Body of pancreas (tissue), 4 donors: ENCODE measurements around the gene SMOC2. TPM values are rescaled to one million over a fixed set of nuclear protein-coding genes. Genes with fewer than 3 reads are reported as not detected.
A peak's percentile ranks its signal among the peaks of the same experiment; 100 is the strongest.

Experiments used
- ATAC-seq: fragments of 150-250 bp; one replicate; pipeline ENCODE4 v1.9.1; 2016
- DNase-seq, 4 donors: peaks; one replicate each; pipeline ENCODE4 v3.0.0-alpha.2; 2019
- H3K27ac ChIP-seq, 4 donors: fragments of 200-600 bp; sonication (generic); 1 replicate in 3 of 4; 2 replicates in 1 of 4; pipeline versions ENCODE4 v1.5.1 to v1.6.1; 2016 to 2019; ENCODE audit warnings: mild to moderate bottlenecking in 1 of 4, mixed read lengths in 1 of 4, moderate library complexity in 1 of 4
- H3K27me3 ChIP-seq, 2 donors: fragments of 200-600 bp; sonication (generic); one replicate each; pipeline ENCODE4 v1.6.0; 2016; ENCODE audit warnings: mild to moderate bottlenecking in 1 of 2
- H3K36me3 ChIP-seq, 2 donors: fragments of 200-600 bp; sonication (generic); replicated peaks in 1 of 2; 2 replicates each; pipeline ENCODE4 v1.5.1; 2016; ENCODE audit warnings: low read depth in 2 of 2; ENCODE audit not compliant: insufficient read depth in 1 of 2
- H3K4me1 ChIP-seq: fragments of 200-600 bp; sonication (generic); one replicate; pipeline ENCODE4 v1.6.0; 2016
- H3K4me3 ChIP-seq, 2 donors: fragments of 200-600 bp; sonication (generic); 1 replicate in 1 of 2; 2 replicates in 1 of 2; pipeline ENCODE4 v1.5.1; 2016 to 2019
- H3K9me3 ChIP-seq, 3 donors: fragments of 200-600 bp; sonication (generic); 1 replicate in 2 of 3; 2 replicates in 1 of 3; pipeline ENCODE4 v1.5.1; 2016
- POLR2A ChIP-seq, 3 donors: fragments of 450-650 bp; IDR thresholded peaks; one replicate each; pipeline ENCODE4 v1.6.1; 2016; ENCODE audit warnings: antibody characterized with exemption in 3 of 3, mild to moderate bottlenecking in 2 of 3
- WGBS, 2 donors: methylation state at CpG; one replicate each; pipeline ENCODE4 v1.1.5; 2017; 5-methylcytosine and 5-hydroxymethylcytosine counted together
- intact Hi-C: fragments of 100-400 bp; cut with DNase I; formaldehyde crosslinking; loops from one replicate; pipeline ENCODE4 v1.15.1; 2023
- total RNA-seq, 2 donors: library from RNA; depleted of rRNA; stranded (reverse); fragments of >200 nt; gene quantifications; one replicate each; pipeline ENCODE4 v1.1.0, GENCODE V29; 2016
- TF ChIP-seq, protein P1 (sequence below), 7 experiments: fragments of 450-650 bp in 4 of 7; fragments of 200-600 bp in 3 of 7; sonication (generic) in 3 of 7; IDR thresholded peaks; one replicate each; pipeline ENCODE4 v1.5.1; 2016 to 2019; ENCODE audit warnings: antibody characterized with exemption in 7 of 7

Gene SMOC2
- total RNA-seq, 2 donors from 2014 or later = 22.7 to 31.4 TPM

DNA sequence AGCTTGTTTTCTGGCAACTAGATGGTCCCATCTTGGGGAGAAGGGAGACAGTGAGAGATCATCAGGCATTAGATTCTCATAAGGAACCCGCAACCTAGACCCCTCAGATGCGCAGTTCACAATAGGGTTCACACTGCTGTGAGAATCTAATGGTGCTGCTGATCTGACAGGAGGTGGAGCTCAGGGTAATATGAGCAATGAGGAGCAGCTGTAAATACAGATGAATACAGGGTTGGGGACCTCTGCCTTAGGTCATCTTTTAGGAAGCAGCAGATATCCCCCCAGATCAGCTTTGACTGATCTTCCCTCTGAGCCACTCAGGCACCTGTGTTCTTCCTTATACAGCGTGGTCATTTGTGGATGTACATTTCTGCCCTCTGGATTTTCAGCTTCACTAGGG lies 63.4 kb downstream of the SMOC2 start:
- H3K36me3 ChIP-seq = no peaks in the 10 kb centered on the region
- no peak for DNase-seq
- WGBS, 2 donors = 87 to 97% methylated on average over 3 of the region's 3 CpGs

DNA sequence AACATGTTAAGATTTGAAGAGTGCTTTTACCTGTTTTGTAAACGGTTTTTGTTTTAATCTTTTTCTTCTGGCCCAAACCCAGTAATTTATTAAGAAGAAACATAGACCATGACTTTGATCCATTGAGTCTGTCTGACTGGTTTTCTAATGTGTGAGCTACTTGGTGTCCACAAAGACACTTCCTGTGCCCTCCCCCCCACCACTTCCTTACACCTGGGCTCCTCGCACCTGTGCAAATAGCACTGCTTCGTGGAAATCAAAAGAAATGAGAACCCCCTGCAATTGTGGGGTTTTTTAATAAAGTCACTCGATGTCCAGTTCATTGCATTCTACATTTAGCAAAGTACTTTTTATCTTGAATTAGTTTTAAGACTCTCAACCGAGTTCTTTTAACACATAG lies 65.5 kb downstream of the SMOC2 start:
- H3K27me3 ChIP-seq = no peaks in the 10 kb centered on the region
- H3K9me3 ChIP-seq = no peaks in the 10 kb centered on the region
- no peak for TF ChIP-seq POLR2A (IDR thresholded peaks at IDR 0.05)
- TF ChIP-seq, protein P1, sequence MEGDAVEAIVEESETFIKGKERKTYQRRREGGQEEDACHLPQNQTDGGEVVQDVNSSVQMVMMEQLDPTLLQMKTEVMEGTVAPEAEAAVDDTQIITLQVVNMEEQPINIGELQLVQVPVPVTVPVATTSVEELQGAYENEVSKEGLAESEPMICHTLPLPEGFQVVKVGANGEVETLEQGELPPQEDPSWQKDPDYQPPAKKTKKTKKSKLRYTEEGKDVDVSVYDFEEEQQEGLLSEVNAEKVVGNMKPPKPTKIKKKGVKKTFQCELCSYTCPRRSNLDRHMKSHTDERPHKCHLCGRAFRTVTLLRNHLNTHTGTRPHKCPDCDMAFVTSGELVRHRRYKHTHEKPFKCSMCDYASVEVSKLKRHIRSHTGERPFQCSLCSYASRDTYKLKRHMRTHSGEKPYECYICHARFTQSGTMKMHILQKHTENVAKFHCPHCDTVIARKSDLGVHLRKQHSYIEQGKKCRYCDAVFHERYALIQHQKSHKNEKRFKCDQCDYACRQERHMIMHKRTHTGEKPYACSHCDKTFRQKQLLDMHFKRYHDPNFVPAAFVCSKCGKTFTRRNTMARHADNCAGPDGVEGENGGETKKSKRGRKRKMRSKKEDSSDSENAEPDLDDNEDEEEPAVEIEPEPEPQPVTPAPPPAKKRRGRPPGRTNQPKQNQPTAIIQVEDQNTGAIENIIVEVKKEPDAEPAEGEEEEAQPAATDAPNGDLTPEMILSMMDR (IDR thresholded peaks at IDR 0.05) = no peak
- no peak overlapping the region for H3K4me3 ChIP-seq
- intact Hi-C loops = no loop called here
- peak overlapping the region in 1 of 4 donors; percentile 72 for H3K27ac ChIP-seq
- H3K36me3 ChIP-seq = no peaks in the 10 kb centered on the region
- H3K4me1 ChIP-seq = peaks cover 15% of the 10 kb centered on the region
- no peak for ATAC-seq
- peak in 3 of 4 donors; percentile 39 to 69 (median 45) for DNase-seq
- 21 to 35% methylated on average over 5 of the region's 5 CpGs for WGBS, 2 donors

More for the DNA sequence above, 63.4 kb downstream of the SMOC2 start:
- TF ChIP-seq, protein P1 (IDR thresholded peaks at IDR 0.05) = no peak
- TF ChIP-seq POLR2A (IDR thresholded peaks at IDR 0.05) = no peak
- H3K4me3 ChIP-seq = no peak overlapping the region
- no peak for ATAC-seq
- H3K27me3 ChIP-seq = no peaks in the 10 kb centered on the region
- peaks cover 15% of the 10 kb centered on the region for H3K4me1 ChIP-seq
- H3K27ac ChIP-seq = no peak overlapping the region
- H3K9me3 ChIP-seq = no peaks in the 10 kb centered on the region
- intact Hi-C loops = no loop called here

DNA sequence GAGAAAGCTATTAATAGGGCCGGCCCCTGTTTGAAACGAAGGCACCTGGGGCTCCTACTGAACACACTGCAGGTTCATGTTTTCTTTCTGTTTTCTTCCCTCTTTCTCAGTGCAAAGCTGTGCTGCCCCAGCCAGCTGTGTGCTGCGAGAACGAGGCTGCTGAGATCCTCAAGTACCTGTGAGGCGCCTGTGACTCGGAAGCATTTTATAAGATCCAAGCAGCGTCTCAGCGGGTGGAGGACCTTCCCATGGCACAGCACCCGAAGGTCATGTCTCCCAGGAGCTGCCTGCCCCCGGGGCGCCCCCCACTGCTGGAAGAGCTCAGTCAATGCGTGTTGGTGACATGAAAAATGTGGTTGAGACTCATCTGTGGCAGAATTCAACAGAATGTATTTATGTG lies 66.3 kb downstream of the SMOC2 start:
- Histone ChIP-seq H3K27ac (peak overlapping the region in 3 of 4 donors; percentile 11 to 72 (median 65)), H3K27me3 (no peaks in the 10 kb centered on the region), H3K9me3 (no peaks in the 10 kb centered on the region), H3K4me3 (no peak overlapping the region), H3K4me1 (peaks cover 15% of the 10 kb centered on the region), H3K36me3 (no peaks in the 10 kb centered on the region)
- WGBS, 2 donors = 23% methylated on average over 12 of the region's 12 CpGs
- peak; percentile 42 for ATAC-seq
- intact Hi-C loops = no loop called here
- TF ChIP-seq POLR2A (IDR thresholded peaks at IDR 0.05) = no peak
- TF ChIP-seq, protein P1 (IDR thresholded peaks at IDR 0.05) = no peak
- DNase-seq = peak in 2 of 4 donors; percentile 22 to 44

DNA sequence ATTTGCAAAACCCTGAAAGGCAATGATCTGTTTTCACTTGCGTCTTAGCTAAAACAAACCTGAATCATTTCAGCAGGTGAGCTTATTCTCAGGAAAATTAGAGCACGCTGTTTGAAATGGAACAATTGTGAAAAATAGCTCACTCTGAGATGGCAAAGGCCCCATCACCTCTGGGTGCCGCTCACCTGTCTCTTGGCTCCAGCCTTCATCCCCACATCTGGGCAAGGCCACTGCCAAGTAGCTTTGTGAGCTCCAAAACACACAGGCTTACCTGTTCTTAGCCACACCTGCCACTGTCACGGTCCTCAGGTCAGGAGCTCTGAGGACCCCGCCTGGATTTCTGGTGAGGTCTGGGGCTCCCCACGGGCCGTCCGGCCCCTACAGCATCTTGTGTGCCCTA lies 66.7 kb downstream of the SMOC2 start:
- intact Hi-C loops = no loop called here
- Histone ChIP-seq H3K36me3 (no peaks in the 10 kb centered on the region), H3K27ac (peak overlapping the region in 3 of 4 donors; percentile 11 to 72 (median 65)), H3K4me1 (peaks cover 15% of the 10 kb centered on the region), H3K4me3 (no peak overlapping the region), H3K9me3 (no peaks in the 10 kb centered on the region), H3K27me3 (no peaks in the 10 kb centered on the region)
- TF ChIP-seq, protein P1 (IDR thresholded peaks at IDR 0.05) = no peak
- no peak for TF ChIP-seq POLR2A (IDR thresholded peaks at IDR 0.05)
- peak; percentile 27 for ATAC-seq
- DNase-seq = peak in 3 of 4 donors; percentile 16 to 40 (median 20)
- 58 to 61% methylated on average over 8 of the region's 8 CpGs for WGBS, 2 donors

DNA sequence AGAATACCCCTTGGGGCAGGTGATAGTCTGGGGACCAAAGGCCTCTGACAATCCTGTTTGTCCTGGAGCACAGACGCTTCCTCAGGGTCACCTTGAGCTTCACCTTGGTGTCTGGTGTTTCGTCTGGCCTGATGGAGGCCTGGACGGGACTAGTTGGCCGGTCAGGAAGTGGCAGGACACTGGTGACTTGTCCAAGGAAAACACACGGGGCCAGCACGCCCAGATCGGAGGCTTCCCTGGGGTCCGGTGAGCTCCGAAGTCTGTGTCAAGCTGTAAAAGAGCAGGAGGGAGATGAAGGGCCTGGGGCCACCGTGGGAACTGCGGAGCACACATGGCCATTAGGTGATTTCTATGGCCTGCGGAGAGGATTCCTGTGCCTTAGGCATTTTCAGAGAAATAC lies 67.9 kb downstream of the SMOC2 start:
- DNase-seq (no peak), ATAC-seq (no peak)
- TF ChIP-seq, protein P1 (IDR thresholded peaks at IDR 0.05) = no peak
- TF ChIP-seq POLR2A (IDR thresholded peaks at IDR 0.05) = no peak
- Histone ChIP-seq H3K4me1 (peaks cover 15% of the 10 kb centered on the region), H3K36me3 (no peaks in the 10 kb centered on the region), H3K4me3 (no peak overlapping the region), H3K27me3 (no peaks in the 10 kb centered on the region), H3K27ac (no peak overlapping the region), H3K9me3 (no peaks in the 10 kb centered on the region)
- 87 to 92% methylated on average over 11 to 12 of the region's 12 CpGs for WGBS, 2 donors
- intact Hi-C loops = no loop called here
